H9 (cell line): ENCODE data around the gene DISC1. TPM values are rescaled to one million over a fixed set of nuclear protein-coding genes. Genes with fewer than 3 reads are reported as not detected.
A peak's percentile ranks its signal among the peaks of the same experiment; 100 is the strongest.

Experiments
- DNase-seq: peaks from one replicate; pipeline ENCODE4 v3.0.0-alpha.2; 2017
- H2AFZ ChIP-seq: one replicate; pipeline ENCODE4 v1.6.1; 2013; ENCODE audit warnings: mild to moderate bottlenecking, low read length, control low read depth, moderate library complexity
- H2AK5ac ChIP-seq: 2 replicates; pipeline ENCODE4 v1.6.1; 2013; ENCODE audit warnings: low read length, control low read depth, mixed read lengths; ENCODE audit not compliant: insufficient read length
- H2BK120ac ChIP-seq: one replicate; pipeline ENCODE4 v1.6.1; 2013; ENCODE audit warnings: low read depth, mild to moderate bottlenecking, low read length, control low read depth, inconsistent platforms; ENCODE audit not compliant: poor library complexity, severe bottlenecking
- H2BK12ac ChIP-seq: 2 replicates; pipeline ENCODE4 v1.6.1; 2013; ENCODE audit warnings: low read length, control low read depth, mixed read lengths, low read depth; ENCODE audit not compliant: insufficient read length
- H2BK15ac ChIP-seq: 2 replicates; pipeline ENCODE4 v1.6.1; 2013; ENCODE audit warnings: low read depth, low read length, control low read depth
- H2BK20ac ChIP-seq: one replicate; pipeline ENCODE4 v1.6.1; 2013; ENCODE audit warnings: low read depth, mild to moderate bottlenecking, low read length, control low read depth, inconsistent platforms; ENCODE audit not compliant: poor library complexity, severe bottlenecking
- H2BK5ac ChIP-seq: 2 replicates; pipeline ENCODE4 v1.6.1; 2013; ENCODE audit warnings: low read length, control low read depth, mixed read lengths; ENCODE audit not compliant: insufficient read length
- H3K14ac ChIP-seq: 2 replicates; pipeline ENCODE4 v1.6.1; 2013; ENCODE audit warnings: low read length, control low read depth; ENCODE audit not compliant: insufficient read depth
- H3K18ac ChIP-seq: 2 replicates; pipeline ENCODE4 v1.6.1; 2013; ENCODE audit warnings: low read depth, mild to moderate bottlenecking, mixed read lengths, low read length, control low read depth; ENCODE audit not compliant: insufficient read length
- H3K23ac ChIP-seq: 2 replicates; pipeline ENCODE4 v1.6.1; 2013; ENCODE audit warnings: low read length, control low read depth, mixed read lengths, low read depth; ENCODE audit not compliant: insufficient read length
- H3K23me2 ChIP-seq: 2 replicates; pipeline ENCODE4 v1.6.1; 2013; ENCODE audit warnings: low read depth, mild to moderate bottlenecking, mixed read lengths, low read length, control low read depth; ENCODE audit not compliant: insufficient read length, poor library complexity, severe bottlenecking
- H3K27ac ChIP-seq: 2 replicates; pipeline ENCODE4 v1.5.1; 2013; ENCODE audit warnings: low read length, control low read depth, mixed read lengths, low read depth; ENCODE audit not compliant: insufficient read length
- H3K27me3 ChIP-seq: 2 replicates; pipeline ENCODE4 v1.6.1; 2013; ENCODE audit warnings: low read length, control low read depth, inconsistent platforms; ENCODE audit not compliant: insufficient read depth
- H3K4ac ChIP-seq: 2 replicates; pipeline ENCODE4 v1.6.1; 2013; ENCODE audit warnings: low read depth, mild to moderate bottlenecking, control low read depth, inconsistent platforms, low read length, moderate library complexity
- H3K4me1 ChIP-seq: 2 replicates; pipeline ENCODE4 v1.6.1; 2013; ENCODE audit warnings: low read length, control low read depth, inconsistent platforms; ENCODE audit not compliant: insufficient read depth
- H3K4me2 ChIP-seq: 2 replicates; pipeline ENCODE4 v1.6.1; 2013; ENCODE audit warnings: low read length, control low read depth, mixed read lengths; ENCODE audit not compliant: insufficient read length, insufficient read depth
- H3K56ac ChIP-seq: 2 replicates; pipeline ENCODE4 v1.6.1; 2013; ENCODE audit warnings: low read depth, mild to moderate bottlenecking, mixed read lengths, low read length, control low read depth; ENCODE audit not compliant: insufficient read length
- H3K79me1 ChIP-seq: 2 replicates; pipeline ENCODE4 v1.6.1; 2013; ENCODE audit warnings: low read depth, mild to moderate bottlenecking, moderate library complexity, low read length, control low read depth, inconsistent platforms; ENCODE audit not compliant: insufficient read depth, poor library complexity, severe bottlenecking
- H3K79me2 ChIP-seq: 2 replicates; pipeline ENCODE4 v1.6.1; 2013; ENCODE audit warnings: low read length, control low read depth, inconsistent platforms; ENCODE audit not compliant: insufficient read depth
- H3K9ac ChIP-seq: 2 replicates; pipeline ENCODE4 v1.6.1; 2013; ENCODE audit warnings: low read length, control low read depth, mixed read lengths; ENCODE audit not compliant: insufficient read length; ENCODE audit errors: extremely low read depth
- H3K9me3 ChIP-seq: one replicate; pipeline ENCODE4 v1.6.1; 2013; ENCODE audit warnings: low read depth, low read length, inconsistent platforms; ENCODE audit not compliant: control insufficient read depth
- H3T11ph ChIP-seq: one replicate; pipeline ENCODE4 v1.6.1; 2013; ENCODE audit warnings: mild to moderate bottlenecking, low read length, control low read depth, inconsistent platforms
- H4K20me1 ChIP-seq: one replicate; pipeline ENCODE4 v1.6.1; 2013; ENCODE audit not compliant: control insufficient read depth, insufficient read length, insufficient read depth
- H4K5ac ChIP-seq: 2 replicates; pipeline ENCODE4 v1.6.1; 2013; ENCODE audit warnings: low read depth, mild to moderate bottlenecking, mixed read lengths, low read length, control low read depth; ENCODE audit not compliant: insufficient read length
- H4K8ac ChIP-seq: replicated peaks from 2 replicates; pipeline ENCODE4 v1.6.1; 2013; ENCODE audit warnings: low read length, control low read depth, mixed read lengths, low read depth; ENCODE audit not compliant: insufficient read length
- H4K91ac ChIP-seq: 2 replicates; pipeline ENCODE4 v1.6.1; 2013; ENCODE audit warnings: low read depth, mild to moderate bottlenecking, moderate library complexity, mixed read lengths, low read length, control low read depth; ENCODE audit not compliant: insufficient read length
- H3K27ac Mint-ChIP-seq, 3 experiments: 2 replicates in 2 of 3; 3 replicates in 1 of 3; pipeline ENCODE4 v1.8.0; 2020 to 2021; ENCODE audit warnings: mixed read lengths in 3 of 3, mild to moderate bottlenecking in 1 of 3, moderate library complexity in 1 of 3
- H3K27me3 Mint-ChIP-seq: 2 replicates; pipeline ENCODE4 v1.8.0; 2021; ENCODE audit warnings: low read depth, mild to moderate bottlenecking, moderate library complexity, mixed read lengths
- H3K36me3 Mint-ChIP-seq, 3 experiments: 2 replicates in 2 of 3; 3 replicates in 1 of 3; pipeline ENCODE4 v1.8.0; 2020 to 2021; ENCODE audit warnings: low read depth in 3 of 3, mixed read lengths in 3 of 3; ENCODE audit not compliant: insufficient read depth in 1 of 3
- H3K4me1 Mint-ChIP-seq, 2 experiments: 2 replicates each; pipeline ENCODE4 v1.8.0; 2020; ENCODE audit warnings: mixed read lengths in 2 of 2
- H3K4me3 Mint-ChIP-seq, 2 experiments: 2 replicates in 1 of 2; 3 replicates in 1 of 2; pipeline ENCODE4 v1.8.0; 2020 to 2021; ENCODE audit warnings: mild to moderate bottlenecking in 2 of 2, mixed read lengths in 2 of 2, moderate library complexity in 1 of 2
- H3K9me3 Mint-ChIP-seq, 2 experiments: 2 replicates in 1 of 2; 3 replicates in 1 of 2; pipeline ENCODE4 v1.8.0; 2020; ENCODE audit warnings: mild to moderate bottlenecking in 2 of 2, mixed read lengths in 2 of 2, moderate library complexity in 1 of 2
- WGBS: extraction: QIAGEN DNeasy Blood & Tissue Kit; methylation state at CpG from one replicate; pipeline ENCODE4 v1.1.7; 2013; ENCODE audit warnings: missing lambda C conversion rate, low lambda C conversion rate, mixed read lengths; ENCODE audit not compliant: insufficient read length; ENCODE audit errors: extremely low coverage; 5-methylcytosine and 5-hydroxymethylcytosine counted together
- total RNA-seq: library from RNA; stranded (reverse); gene quantifications from 2 replicates; pipeline ENCODE4 v1.2.1, GENCODE V29; 2021
- TF ChIP-seq, protein P1 (sequence below): fragments of 200-600 bp; sonication (generic); conservative IDR thresholded peaks from 3 replicates; pipeline ENCODE4 v1.8.0; 2021; ENCODE audit warnings: antibody characterized with exemption, mild to moderate bottlenecking

DISC1 gene
- total RNA-seq, 1 experiment from 2014 or later, result 2.5 TPM

DNA sequence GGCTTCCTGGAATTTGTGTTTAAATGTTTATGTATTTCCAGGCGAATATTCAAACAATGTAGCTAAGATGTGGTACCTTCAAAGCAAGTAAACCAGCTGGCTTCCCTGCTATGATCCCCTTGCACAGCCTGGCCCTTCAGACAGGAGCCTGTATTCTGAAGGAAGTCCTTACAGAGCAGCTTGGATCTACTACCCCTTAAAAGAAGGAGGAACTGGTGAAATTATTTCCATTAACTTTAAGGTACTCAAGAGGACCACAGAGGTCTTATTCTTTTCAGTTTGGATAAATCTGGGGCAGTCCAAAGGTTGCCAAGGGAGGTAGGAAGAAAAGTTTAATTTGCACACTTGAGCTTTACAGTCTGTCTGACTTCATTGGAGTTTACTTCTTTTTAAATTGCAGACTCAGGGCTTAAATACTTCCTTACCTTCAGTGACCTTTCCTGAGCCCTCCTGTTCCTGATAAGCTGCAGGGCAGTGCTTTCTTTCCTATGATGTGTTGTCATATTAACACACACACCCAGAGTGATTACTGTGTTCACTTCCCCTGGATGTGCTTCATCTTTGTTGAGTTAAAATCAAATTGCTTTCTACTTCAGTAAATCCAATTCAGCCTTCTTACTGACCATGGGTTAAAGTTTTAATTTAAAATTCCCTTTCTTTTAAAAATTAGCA is 40.5 kb downstream of the DISC1 start:
- H3K56ac ChIP-seq, result no peak overlapping the region
- H3K9me3 Mint-ChIP-seq, result peaks cover 12 to 21% of the 10 kb centered on the region in 2 experiments
- H2AFZ ChIP-seq, result no peak overlapping the region
- no peak overlapping the region for H3K9ac ChIP-seq
- H3K4me1 Mint-ChIP-seq, result peaks cover 14 to 15% of the 10 kb centered on the region in 2 experiments
- H3K79me2 ChIP-seq, result no peaks in the 10 kb centered on the region
- H3K36me3 Mint-ChIP-seq, result peaks cover 0 to 4% (median 1%) of the 10 kb centered on the region in 3 experiments; a peak in 1 of 7 replicates
- no peaks in the 10 kb centered on the region for H3K79me1 ChIP-seq
- H2BK120ac ChIP-seq, result no peak overlapping the region
- no peak overlapping the region for H3K4me2 ChIP-seq
- H3K14ac ChIP-seq, result no peak overlapping the region
- no peak overlapping the region for H3K4ac ChIP-seq
- H4K8ac ChIP-seq, result no peak overlapping the region
- no peaks in the 10 kb centered on the region for H3K9me3 ChIP-seq
- no peak overlapping the region for H2BK12ac ChIP-seq
- H4K91ac ChIP-seq, result no peak overlapping the region
- H3K23me2 ChIP-seq, result no peaks in the 10 kb centered on the region
- H2BK15ac ChIP-seq, result no peak overlapping the region
- H3K4me1 ChIP-seq, result peaks cover 3% of the 10 kb centered on the region; the same call in 1 of the 2 replicates
- DNase-seq, result no peak
- no peak overlapping the region for H2BK5ac ChIP-seq
- peaks cover 6% of the 10 kb centered on the region for H3K27me3 Mint-ChIP-seq
- no peak overlapping the region for H3T11ph ChIP-seq
- no peak overlapping the region for H4K5ac ChIP-seq
- no peaks in the 10 kb centered on the region for H3K27me3 ChIP-seq
- H3K23ac ChIP-seq, result no peak overlapping the region
- H2BK20ac ChIP-seq, result no peak overlapping the region
- WGBS, result no CpG with 5 or more reads among the region's 1 CpG
- peak overlapping the region; percentile 6 to 59 (median 25); a peak in 4 of 7 replicates for H3K27ac Mint-ChIP-seq
- TF ChIP-seq, protein P1, sequence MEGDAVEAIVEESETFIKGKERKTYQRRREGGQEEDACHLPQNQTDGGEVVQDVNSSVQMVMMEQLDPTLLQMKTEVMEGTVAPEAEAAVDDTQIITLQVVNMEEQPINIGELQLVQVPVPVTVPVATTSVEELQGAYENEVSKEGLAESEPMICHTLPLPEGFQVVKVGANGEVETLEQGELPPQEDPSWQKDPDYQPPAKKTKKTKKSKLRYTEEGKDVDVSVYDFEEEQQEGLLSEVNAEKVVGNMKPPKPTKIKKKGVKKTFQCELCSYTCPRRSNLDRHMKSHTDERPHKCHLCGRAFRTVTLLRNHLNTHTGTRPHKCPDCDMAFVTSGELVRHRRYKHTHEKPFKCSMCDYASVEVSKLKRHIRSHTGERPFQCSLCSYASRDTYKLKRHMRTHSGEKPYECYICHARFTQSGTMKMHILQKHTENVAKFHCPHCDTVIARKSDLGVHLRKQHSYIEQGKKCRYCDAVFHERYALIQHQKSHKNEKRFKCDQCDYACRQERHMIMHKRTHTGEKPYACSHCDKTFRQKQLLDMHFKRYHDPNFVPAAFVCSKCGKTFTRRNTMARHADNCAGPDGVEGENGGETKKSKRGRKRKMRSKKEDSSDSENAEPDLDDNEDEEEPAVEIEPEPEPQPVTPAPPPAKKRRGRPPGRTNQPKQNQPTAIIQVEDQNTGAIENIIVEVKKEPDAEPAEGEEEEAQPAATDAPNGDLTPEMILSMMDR, result no peak
- no peak overlapping the region for H3K18ac ChIP-seq
- no peak overlapping the region for H2AK5ac ChIP-seq
- H4K20me1 ChIP-seq, result no peaks in the 10 kb centered on the region
- peak overlapping the region in 1 of 2 experiments; percentile 2; a peak in 1 of 5 replicates for H3K4me3 Mint-ChIP-seq
- no peak overlapping the region for H3K27ac ChIP-seq
